ENCODE measurements around the gene PIEZO2.

Gene PIEZO2

GRCh38 chr18:10745219-10745618, 404.1 kb downstream of the PIEZO2 start:
- DNase-seq (ENCODE audit: low read depth), result no peak

- DNase-seq (ENCODE audit: low read depth), result no peak
These were observed 405.6 kb downstream of the PIEZO2 start for GRCh38 chr18:10743766-10744165.

DNA sequence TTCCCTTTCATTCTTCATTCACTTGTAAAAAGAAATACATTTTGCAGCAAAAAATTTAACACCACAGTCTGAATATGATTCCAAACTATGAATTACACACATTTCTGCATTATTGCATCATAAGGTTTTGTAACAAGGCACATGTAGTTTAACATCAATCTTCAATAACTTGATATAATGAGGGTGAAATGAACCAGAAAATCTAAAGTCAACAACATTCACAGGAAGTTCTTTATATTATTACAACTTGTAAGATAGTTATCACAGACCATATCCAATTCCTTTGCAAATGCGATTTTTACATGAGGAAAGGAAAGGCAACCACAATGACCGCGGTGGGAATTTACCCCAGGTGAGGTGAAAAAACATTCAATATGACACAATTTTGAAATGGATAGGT, 410.2 kb downstream of the PIEZO2 start:
- DNase-seq (ENCODE audit: low read depth), result no peak

DNA sequence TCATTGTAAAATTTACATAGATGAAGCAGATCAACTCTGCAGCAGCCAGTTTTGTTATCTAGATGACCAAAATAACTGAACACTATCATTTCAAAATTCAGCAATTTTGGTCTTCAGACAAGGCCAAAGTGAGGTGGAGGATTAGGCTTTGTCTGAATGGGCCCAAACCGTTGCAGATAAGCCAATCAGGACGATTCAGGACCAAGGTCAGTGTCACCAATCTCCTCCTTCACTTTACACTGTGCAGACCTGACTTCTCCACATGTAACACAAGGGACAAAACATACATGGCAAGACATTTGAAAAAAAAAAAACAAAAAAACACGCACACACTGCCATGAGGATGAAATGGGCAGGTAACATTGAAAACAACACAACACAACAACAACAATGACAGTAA, 412.4 kb downstream of the PIEZO2 start:
- DNase-seq (ENCODE audit: low read depth), result no peak

GRCh38 chr18:10732990-10733389, 416.4 kb downstream of the PIEZO2 start:
- DNase-seq (ENCODE audit: low read depth), result no peak

DNA sequence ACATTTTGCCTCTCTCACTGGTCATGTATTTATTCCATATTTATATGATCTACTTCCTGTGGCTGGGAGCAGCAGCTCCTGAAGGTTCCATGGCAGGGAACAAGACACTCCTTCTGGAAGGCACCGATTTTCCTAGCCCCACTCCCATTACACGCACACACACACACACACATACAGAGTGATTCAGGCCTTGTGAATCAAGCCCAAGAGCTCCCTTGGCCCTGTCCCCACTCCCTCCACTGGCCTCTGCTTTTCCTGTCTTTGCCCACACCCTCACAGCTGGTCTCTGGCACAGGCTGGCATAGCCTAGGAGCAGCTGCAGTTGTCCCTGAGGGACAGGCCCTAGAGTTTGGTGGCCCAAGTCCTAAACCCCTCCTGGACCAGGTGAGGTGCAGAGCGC, 421.9 kb downstream of the PIEZO2 start:
- DNase-seq (ENCODE audit: low read depth), result no peak

GRCh38 chr18:10726198-10727068, 422.9 kb downstream of the PIEZO2 start:
- no peak for DNase-seq (ENCODE audit: low read depth)

DNA sequence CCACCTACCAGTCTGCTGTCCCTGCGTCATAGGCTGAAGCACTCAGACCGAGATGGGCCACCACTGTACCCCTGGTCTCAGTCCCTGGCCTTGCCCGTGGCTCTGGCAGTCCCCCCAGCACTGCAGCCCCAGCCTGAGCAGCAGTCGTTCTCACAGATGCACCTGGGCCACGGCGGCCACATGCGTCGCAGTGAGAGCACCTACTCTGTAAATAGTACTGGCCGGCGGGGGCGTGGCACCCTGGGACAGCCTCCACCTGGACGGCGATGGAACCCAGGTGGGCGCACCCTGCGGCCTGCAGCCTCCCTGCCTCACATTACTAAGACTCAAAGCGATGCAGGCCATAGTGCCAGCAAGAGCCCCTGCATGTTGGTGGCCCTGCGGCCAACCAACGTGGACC, 424.7 kb downstream of the PIEZO2 start:
- DNase-seq (ENCODE audit: low read depth), result no peak

GRCh38 chr18:10723496-10723895, 425.9 kb downstream of the PIEZO2 start:
- DNase-seq (ENCODE audit: low read depth), result no peak

- DNase-seq (ENCODE audit: low read depth), result no peak
These were observed 430.6 kb downstream of the PIEZO2 start for GRCh38 chr18:10718809-10719208.

- no peak for DNase-seq (ENCODE audit: low read depth)
These were observed 433.6 kb downstream of the PIEZO2 start for GRCh38 chr18:10715791-10716190.

DNA sequence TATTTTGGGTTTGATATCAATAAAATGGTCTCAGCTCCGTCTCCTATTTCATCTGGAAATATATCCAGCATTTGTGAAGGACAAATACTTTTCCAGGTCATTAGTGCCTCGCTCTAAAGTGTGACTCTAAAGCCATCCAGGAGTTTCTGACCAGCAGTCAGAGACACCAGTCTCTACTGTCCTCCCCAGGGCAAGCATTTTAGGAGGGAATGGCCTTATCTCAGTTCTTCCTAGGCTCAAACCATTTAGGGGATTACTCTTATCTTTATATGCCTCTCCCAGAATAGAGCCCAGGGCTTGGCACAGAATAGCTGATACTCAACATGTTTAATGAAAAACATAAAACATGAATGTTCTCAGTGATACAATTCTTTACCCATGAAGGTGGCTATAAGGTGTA, 436.0 kb downstream of the PIEZO2 start:
- no peak for DNase-seq (ENCODE audit: low read depth)

- DNase-seq (ENCODE audit: low read depth), result no peak
These were observed 442.1 kb downstream of the PIEZO2 start for GRCh38 chr18:10707294-10707693.

DNA sequence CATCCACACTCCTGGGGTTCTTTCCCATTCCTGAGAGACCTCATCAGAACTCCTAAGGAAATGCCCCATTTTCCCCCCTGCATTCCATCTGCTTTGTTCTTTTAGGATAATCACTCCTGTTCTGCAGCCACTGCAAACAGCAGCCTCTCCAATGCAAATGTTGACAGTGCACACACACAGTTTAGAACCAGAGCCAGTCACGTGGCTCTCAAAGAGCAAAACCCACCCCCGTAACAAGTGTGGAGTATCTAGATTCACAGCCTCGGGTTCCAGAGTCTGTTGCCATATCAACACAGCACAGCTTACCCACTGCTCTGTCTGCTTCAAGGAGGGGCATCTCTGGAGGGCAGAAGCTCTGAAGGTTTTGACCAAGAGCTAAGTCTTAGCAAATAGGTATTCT, 443.6 kb downstream of the PIEZO2 start:
- no peak for DNase-seq (ENCODE audit: low read depth)

GRCh38 chr18:10705291-10705690, 444.1 kb downstream of the PIEZO2 start:
- no peak for DNase-seq (ENCODE audit: low read depth)

- no peak for DNase-seq (ENCODE audit: low read depth)
These were observed 447.2 kb downstream of the PIEZO2 start for GRCh38 chr18:10702206-10702605.

DNA sequence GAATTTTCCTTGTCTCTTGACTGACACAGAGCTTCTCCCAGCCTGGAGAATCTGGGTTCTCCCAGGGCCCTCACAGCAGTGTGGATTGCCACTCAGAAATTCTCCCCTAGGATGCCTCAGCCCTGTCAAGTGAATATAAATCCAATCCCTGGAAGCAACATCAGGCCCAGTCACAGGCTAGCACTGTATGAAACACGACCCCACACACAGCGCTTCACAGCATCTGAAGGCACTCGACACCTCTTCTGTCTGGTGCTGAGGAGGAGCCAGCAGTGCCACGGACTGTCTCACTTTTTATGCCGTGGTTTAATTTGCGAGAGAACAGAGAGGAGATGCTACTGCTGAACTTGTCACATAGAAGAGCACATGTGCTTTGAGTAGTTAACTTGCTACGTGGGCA, 459.0 kb downstream of the PIEZO2 start:
- DNase-seq (ENCODE audit: low read depth), result no peak

- no peak for DNase-seq (ENCODE audit: low read depth)
These were observed 459.4 kb downstream of the PIEZO2 start for GRCh38 chr18:10690035-10690329.

- no peak for DNase-seq (ENCODE audit: low read depth)
These were observed 459.9 kb downstream of the PIEZO2 start for GRCh38 chr18:10689236-10690034.

DNA sequence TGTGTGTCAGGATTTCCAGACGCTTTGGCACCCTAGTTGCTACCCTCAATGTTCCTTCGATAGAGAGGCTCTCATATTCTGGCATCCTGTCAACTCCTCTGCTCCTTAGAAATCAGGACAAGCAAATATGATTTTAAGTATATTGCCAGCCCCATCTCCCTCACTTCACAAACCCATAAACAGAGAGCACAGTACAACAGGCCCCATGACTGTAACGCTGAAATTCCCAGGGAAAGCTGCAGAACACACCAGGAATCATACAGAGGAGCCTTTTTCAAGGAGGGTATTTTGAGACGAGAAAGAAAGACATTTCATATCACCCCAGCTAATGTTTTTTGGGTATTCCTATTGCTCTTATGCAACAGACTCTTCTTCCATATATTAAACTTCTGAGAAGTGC, 460.6 kb downstream of the PIEZO2 start:
- no peak for DNase-seq (ENCODE audit: low read depth)

GRCh38 chr18:10687161-10687925, 462.0 kb downstream of the PIEZO2 start:
- DNase-seq (ENCODE audit: low read depth), result no peak

DNA sequence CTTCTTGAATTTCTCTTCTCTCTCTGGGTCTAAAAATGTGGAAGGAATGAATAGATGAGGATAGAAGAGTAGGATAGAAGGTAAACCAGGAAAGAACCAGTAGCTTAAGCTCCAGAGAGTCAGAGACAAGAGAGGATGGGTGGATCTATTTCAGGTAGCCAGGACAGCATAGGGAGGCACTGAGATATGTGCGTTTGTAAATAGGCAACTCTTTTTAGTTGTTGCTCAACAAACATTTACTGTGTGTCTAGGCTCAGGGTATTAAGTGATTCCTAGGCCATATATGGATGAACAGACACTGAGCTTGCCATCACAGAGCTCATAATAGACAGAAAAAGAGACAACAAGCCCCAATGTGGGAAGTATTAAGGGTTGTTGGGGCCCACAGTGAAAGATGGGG, 463.1 kb downstream of the PIEZO2 start:
- no peak for DNase-seq (ENCODE audit: low read depth)

- DNase-seq (ENCODE audit: low read depth), result no peak
These were observed 463.9 kb downstream of the PIEZO2 start for GRCh38 chr18:10685484-10685883.
